Fibroblast of pulmonary artery (primary cell): ENCODE results near the gene NUTM1.
"Not testable (repeated sequence)": the region's sequence is repeated elsewhere in the genome, so short reads cannot be mapped to it uniquely, and the experiment has no call there.

ENCODE experiments used
- DNase-seq: peaks from one replicate; pipeline ENCODE4 v3.0.0-alpha.2; 2010; ENCODE audit warnings: low read depth
- H3K4me3 ChIP-seq: replicated peaks from 2 replicates; pipeline ENCODE4 v1.5.1; 2011; ENCODE audit warnings: low read depth, mild to moderate bottlenecking, control low read depth, low read length, moderate library complexity
- CTCF ChIP-seq: IDR thresholded peaks from 2 replicates; pipeline ENCODE4 v1.5.1; 2011; ENCODE audit warnings: mild to moderate bottlenecking, control low read depth, low read length, inconsistent platforms; ENCODE audit errors: missing control alignments

The NUTM1 gene

GRCh38 chr15:34370643-34371042 is 27.5 kb downstream of the NUTM1 start:
- DNase-seq = no peak
- H3K4me3 ChIP-seq = no peak overlapping the region
- no peak for TF ChIP-seq CTCF

GRCh38 chr15:34373951-34374350 is 30.8 kb downstream of the NUTM1 start:
- no peak overlapping the region for H3K4me3 ChIP-seq
- no peak for TF ChIP-seq CTCF
- no peak for DNase-seq

- no peak for DNase-seq
- no peak overlapping the region for H3K4me3 ChIP-seq
- TF ChIP-seq CTCF = no peak
These were observed 31.7 kb downstream of the NUTM1 start for GRCh38 chr15:34374816-34375215.

GRCh38 chr15:34375541-34375940 is 32.4 kb downstream of the NUTM1 start:
- not testable (repeated sequence) for DNase-seq, H3K4me3 ChIP-seq

GRCh38 chr15:34376856-34377255 is 33.7 kb downstream of the NUTM1 start:
- no peak overlapping the region for H3K4me3 ChIP-seq
- DNase-seq = no peak
- TF ChIP-seq CTCF = no peak

GRCh38 chr15:34380491-34380890 is 37.4 kb downstream of the NUTM1 start:
- H3K4me3 ChIP-seq, DNase-seq: not testable (repeated sequence)

GRCh38 chr15:34381829-34382521 is 38.9 kb downstream of the NUTM1 start:
- not testable (repeated sequence) for H3K4me3 ChIP-seq, DNase-seq

GRCh38 chr15:34389594-34390086 is 46.5 kb downstream of the NUTM1 start:
- H3K4me3 ChIP-seq, DNase-seq: not testable (repeated sequence)

- H3K4me3 ChIP-seq, DNase-seq: not testable (repeated sequence)
These were observed 49.9 kb downstream of the NUTM1 start for GRCh38 chr15:34392981-34393380.

GRCh38 chr15:34397637-34398259 is 54.6 kb downstream of the NUTM1 start:
- H3K4me3 ChIP-seq, DNase-seq: not testable (repeated sequence)

GRCh38 chr15:34403160-34403598 is 60.1 kb downstream of the NUTM1 start:
- DNase-seq, H3K4me3 ChIP-seq: not testable (repeated sequence)

- H3K4me3 ChIP-seq, DNase-seq: not testable (repeated sequence)
These were observed 60.8 kb downstream of the NUTM1 start for GRCh38 chr15:34403899-34404298.
